ENCODE measurements around the gene OMD. TPM values are rescaled to one million over a fixed set of nuclear protein-coding genes. Genes with fewer than 3 reads are reported as not detected.

Gene OMD
- total RNA-seq, 1 experiment from 2014 or later = not detected

DNA sequence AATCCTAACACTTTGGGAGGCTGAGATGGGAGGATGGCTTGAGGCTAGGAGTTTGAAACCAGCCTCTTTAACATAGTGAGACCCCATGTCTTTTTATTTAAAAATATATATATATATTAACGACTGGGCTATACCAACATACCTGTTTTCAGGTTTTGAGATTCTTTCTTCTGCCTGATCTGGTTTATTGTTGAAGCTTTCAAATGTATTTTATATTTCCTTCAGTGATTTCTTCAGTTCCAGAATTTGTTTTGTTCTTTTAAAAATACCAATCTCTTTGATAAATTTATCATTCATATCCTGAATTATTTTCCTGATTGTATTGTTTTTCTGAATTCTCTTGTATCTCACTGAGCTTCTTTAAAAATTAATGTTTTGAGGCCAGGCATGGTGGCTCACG is 51.1 kb downstream of the OMD start (continued):
- no peak for TF ChIP-seq POLR2AphosphoS5 (IDR thresholded peaks at IDR 0.05; ENCODE audit: low read depth, low read length)
- TF ChIP-seq POLR2A (IDR thresholded peaks at IDR 0.05; ENCODE audit: borderline replicate concordance, extremely low read depth, insufficient read depth, insufficient read length) = no peak
- TF ChIP-seq EGR1 (IDR thresholded peaks at IDR 0.05; ENCODE audit: low read depth) = no peak
- no peak for TF ChIP-seq RAD21 (IDR thresholded peaks at IDR 0.05; ENCODE audit: low read depth)
- no peak for TF ChIP-seq SRF (IDR thresholded peaks at IDR 0.05; ENCODE audit: low read depth)
- no peak for TF ChIP-seq FOSL1 (IDR thresholded peaks at IDR 0.05; ENCODE audit: low read depth)
- no peak for TF ChIP-seq EZH2phosphoT487 (IDR thresholded peaks at IDR 0.05; ENCODE audit: borderline replicate concordance)

DNA sequence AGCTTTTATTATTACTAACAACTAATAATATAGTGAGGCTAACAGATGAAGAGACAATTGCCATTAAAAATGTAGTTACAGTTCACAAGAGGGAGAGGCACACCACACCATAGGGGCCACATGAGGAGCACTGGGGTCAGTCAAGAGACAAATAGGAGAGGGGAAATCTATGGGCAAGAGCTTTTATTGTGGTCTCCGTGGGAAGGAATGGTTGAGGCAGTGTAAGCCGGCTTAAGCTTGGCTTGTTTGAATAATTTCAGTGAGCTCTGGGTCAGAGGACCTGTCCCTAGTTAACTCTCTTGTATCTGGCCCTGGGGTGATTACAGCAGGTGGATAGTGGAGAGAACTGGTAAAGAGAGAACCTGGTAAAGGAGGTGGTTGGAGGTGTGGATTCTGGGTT is 55.2 kb downstream of the OMD start:
- Histone ChIP-seq H4K20me1 (ENCODE audit: insufficient read depth) (no peaks in the 10 kb centered on the region), H3K4me3 (replicated peaks in 1 of 2; ENCODE audit: low read depth in 1 of 2, low read length in 2 of 2) (no peak overlapping the region), H3K36me3 (ENCODE audit: control insufficient read depth in 1 of 2, insufficient read depth in 2 of 2, low read length in 2 of 2) (no peaks in the 10 kb centered on the region), H3K9me2 (ENCODE audit: insufficient read depth) (no peaks in the 10 kb centered on the region), H3K27me3 (ENCODE audit: insufficient read depth, low read length) (no peaks in the 10 kb centered on the region), H3K4me2 (ENCODE audit: low read length) (no peak overlapping the region), H2AFZ (ENCODE audit: low read depth, low read length, poor library complexity, severe bottlenecking) (no peak overlapping the region), H3K9ac (ENCODE audit: low read length) (no peak overlapping the region), H3K79me2 (ENCODE audit: insufficient read depth, low read length) (no peaks in the 10 kb centered on the region), H3K27ac (ENCODE audit: low read depth, low read length) (no peak overlapping the region), H3K4me1 (ENCODE audit: control insufficient read depth in 1 of 2, insufficient read depth in 2 of 2, low read length in 2 of 2) (no peaks in the 10 kb centered on the region), H3K9me3 (ENCODE audit: control insufficient read depth in 1 of 2, insufficient read depth in 1 of 2, low read depth in 1 of 2, low read length in 2 of 2) (peaks cover 4% of the 10 kb centered on the region in 2 experiments; a peak in 1 of 4 replicates)
- CTCF ChIA-PET = interaction anchor here (1.4 kb wide), 1 partner anchor 41 kb away, joined by 3 read pairs; no protein-coding TSS in a partner anchor
- no peak for ATAC-seq
- TF ChIP-seq SRF (IDR thresholded peaks at IDR 0.05; ENCODE audit: low read depth) = no peak
- TF ChIP-seq, protein P1, sequence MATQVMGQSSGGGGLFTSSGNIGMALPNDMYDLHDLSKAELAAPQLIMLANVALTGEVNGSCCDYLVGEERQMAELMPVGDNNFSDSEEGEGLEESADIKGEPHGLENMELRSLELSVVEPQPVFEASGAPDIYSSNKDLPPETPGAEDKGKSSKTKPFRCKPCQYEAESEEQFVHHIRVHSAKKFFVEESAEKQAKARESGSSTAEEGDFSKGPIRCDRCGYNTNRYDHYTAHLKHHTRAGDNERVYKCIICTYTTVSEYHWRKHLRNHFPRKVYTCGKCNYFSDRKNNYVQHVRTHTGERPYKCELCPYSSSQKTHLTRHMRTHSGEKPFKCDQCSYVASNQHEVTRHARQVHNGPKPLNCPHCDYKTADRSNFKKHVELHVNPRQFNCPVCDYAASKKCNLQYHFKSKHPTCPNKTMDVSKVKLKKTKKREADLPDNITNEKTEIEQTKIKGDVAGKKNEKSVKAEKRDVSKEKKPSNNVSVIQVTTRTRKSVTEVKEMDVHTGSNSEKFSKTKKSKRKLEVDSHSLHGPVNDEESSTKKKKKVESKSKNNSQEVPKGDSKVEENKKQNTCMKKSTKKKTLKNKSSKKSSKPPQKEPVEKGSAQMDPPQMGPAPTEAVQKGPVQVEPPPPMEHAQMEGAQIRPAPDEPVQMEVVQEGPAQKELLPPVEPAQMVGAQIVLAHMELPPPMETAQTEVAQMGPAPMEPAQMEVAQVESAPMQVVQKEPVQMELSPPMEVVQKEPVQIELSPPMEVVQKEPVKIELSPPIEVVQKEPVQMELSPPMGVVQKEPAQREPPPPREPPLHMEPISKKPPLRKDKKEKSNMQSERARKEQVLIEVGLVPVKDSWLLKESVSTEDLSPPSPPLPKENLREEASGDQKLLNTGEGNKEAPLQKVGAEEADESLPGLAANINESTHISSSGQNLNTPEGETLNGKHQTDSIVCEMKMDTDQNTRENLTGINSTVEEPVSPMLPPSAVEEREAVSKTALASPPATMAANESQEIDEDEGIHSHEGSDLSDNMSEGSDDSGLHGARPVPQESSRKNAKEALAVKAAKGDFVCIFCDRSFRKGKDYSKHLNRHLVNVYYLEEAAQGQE (IDR thresholded peaks at IDR 0.05; ENCODE audit: low read depth) = no peak
- TF ChIP-seq RAD21 (IDR thresholded peaks at IDR 0.05; ENCODE audit: low read depth) = no peak
- TF ChIP-seq, protein P2, sequence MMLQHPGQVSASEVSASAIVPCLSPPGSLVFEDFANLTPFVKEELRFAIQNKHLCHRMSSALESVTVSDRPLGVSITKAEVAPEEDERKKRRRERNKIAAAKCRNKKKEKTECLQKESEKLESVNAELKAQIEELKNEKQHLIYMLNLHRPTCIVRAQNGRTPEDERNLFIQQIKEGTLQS (IDR thresholded peaks at IDR 0.05) = no peak
- TF ChIP-seq CBX3 (IDR thresholded peaks at IDR 0.05; ENCODE audit: low read depth) = no peak
- TF ChIP-seq, protein P3, sequence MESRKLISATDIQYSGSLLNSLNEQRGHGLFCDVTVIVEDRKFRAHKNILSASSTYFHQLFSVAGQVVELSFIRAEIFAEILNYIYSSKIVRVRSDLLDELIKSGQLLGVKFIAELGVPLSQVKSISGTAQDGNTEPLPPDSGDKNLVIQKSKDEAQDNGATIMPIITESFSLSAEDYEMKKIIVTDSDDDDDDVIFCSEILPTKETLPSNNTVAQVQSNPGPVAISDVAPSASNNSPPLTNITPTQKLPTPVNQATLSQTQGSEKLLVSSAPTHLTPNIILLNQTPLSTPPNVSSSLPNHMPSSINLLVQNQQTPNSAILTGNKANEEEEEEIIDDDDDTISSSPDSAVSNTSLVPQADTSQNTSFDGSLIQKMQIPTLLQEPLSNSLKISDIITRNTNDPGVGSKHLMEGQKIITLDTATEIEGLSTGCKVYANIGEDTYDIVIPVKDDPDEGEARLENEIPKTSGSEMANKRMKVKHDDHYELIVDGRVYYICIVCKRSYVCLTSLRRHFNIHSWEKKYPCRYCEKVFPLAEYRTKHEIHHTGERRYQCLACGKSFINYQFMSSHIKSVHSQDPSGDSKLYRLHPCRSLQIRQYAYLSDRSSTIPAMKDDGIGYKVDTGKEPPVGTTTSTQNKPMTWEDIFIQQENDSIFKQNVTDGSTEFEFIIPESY (IDR thresholded peaks at IDR 0.05; ENCODE audit: extremely low read depth, insufficient replicate concordance, low read length) = no peak
- TF ChIP-seq, protein P4, sequence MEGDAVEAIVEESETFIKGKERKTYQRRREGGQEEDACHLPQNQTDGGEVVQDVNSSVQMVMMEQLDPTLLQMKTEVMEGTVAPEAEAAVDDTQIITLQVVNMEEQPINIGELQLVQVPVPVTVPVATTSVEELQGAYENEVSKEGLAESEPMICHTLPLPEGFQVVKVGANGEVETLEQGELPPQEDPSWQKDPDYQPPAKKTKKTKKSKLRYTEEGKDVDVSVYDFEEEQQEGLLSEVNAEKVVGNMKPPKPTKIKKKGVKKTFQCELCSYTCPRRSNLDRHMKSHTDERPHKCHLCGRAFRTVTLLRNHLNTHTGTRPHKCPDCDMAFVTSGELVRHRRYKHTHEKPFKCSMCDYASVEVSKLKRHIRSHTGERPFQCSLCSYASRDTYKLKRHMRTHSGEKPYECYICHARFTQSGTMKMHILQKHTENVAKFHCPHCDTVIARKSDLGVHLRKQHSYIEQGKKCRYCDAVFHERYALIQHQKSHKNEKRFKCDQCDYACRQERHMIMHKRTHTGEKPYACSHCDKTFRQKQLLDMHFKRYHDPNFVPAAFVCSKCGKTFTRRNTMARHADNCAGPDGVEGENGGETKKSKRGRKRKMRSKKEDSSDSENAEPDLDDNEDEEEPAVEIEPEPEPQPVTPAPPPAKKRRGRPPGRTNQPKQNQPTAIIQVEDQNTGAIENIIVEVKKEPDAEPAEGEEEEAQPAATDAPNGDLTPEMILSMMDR (IDR thresholded peaks at IDR 0.05 in 2 of 3, conservative IDR thresholded peaks at IDR 0.05 in 1 of 3; ENCODE audit: borderline replicate concordance in 1 of 3, insufficient read depth in 1 of 3, low read depth in 2 of 3, low read length in 2 of 3) = no peak
- TF ChIP-seq CEBPB (IDR thresholded peaks at IDR 0.05; ENCODE audit: low read depth) = no peak
- no peak for TF ChIP-seq EZH2 (IDR thresholded peaks at IDR 0.05)
- TF ChIP-seq JUND (IDR thresholded peaks at IDR 0.05) = no peak
- no peak for TF ChIP-seq FOSL1 (IDR thresholded peaks at IDR 0.05; ENCODE audit: low read depth)
- no peak for TF ChIP-seq SP1 (IDR thresholded peaks at IDR 0.05; ENCODE audit: low read depth)
- TF ChIP-seq, protein P5, sequence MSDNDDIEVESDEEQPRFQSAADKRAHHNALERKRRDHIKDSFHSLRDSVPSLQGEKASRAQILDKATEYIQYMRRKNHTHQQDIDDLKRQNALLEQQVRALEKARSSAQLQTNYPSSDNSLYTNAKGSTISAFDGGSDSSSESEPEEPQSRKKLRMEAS (IDR thresholded peaks at IDR 0.05) = no peak
- POLR2A ChIA-PET = no interaction called here
- intact Hi-C loops (cut with micrococcal nuclease) = no loop called here
- no peak for DNase-seq (ENCODE audit: low read depth, low spot score)
- RAD21 ChIA-PET (ENCODE audit: low non-redundant PET in 1 of 2, low total read pairs in 2 of 2, uncharacterized antibody in 2 of 2, unreplicated experiment in 2 of 2) = no interaction called here
- BruUV-seq (replicated peaks) = no TSS peak
